HepG2 (cell line): ENCODE data around the gene BCCIP. TPM values are rescaled to one million over a fixed set of nuclear protein-coding genes. Genes with fewer than 3 reads are reported as not detected.
A peak's percentile ranks its signal among the peaks of the same experiment; 100 is the strongest.

ENCODE experiments used
- ATAC-seq: fragments of 200-7000 bp; cut with Tn5 transposase; 3 replicates; pipeline ENCODE4 v1.9.1; 2020; ENCODE audit warnings: mild to moderate bottlenecking, moderate library complexity
- BruUV-seq: library from RNA; stranded (reverse); fragments of 400-500 nt; replicated peaks from 2 replicates; lab custom pipeline; 2021; lab: Mats Ljungman, UMichigan
- CTCF ChIA-PET: fragments of 300-600 bp; formaldehyde crosslinking; extraction: SDS; loops from one replicate; lab custom pipeline; 2021; ENCODE audit warnings: low total read pairs, inconsistent platforms, low intra/inter-chr PET ratio; lab: Yijun Ruan, JAX
- POLR2A ChIA-PET: fragments of 350-600 bp; sonication (Branson Sonifier 250); formaldehyde crosslinking; loops from one replicate; lab custom pipeline; 2020; ENCODE audit warnings: antibody characterized with exemption, inconsistent platforms; lab: Yijun Ruan, JAX
- DNase-seq: peaks from one replicate; pipeline ENCODE4 v3.0.0-alpha.2; 2015; ENCODE audit warnings: low spot score
- FAIRE-seq: peaks from 3 replicates; lab custom pipeline; 2011; peaks lifted over from hg19 to GRCh38; lab: Jason Lieb, UNC
- H2AFZ ChIP-seq: one replicate; pipeline ENCODE4 v1.6.1; 2011; ENCODE audit warnings: low read length, inconsistent platforms
- H3K27ac ChIP-seq: fragments of 300-600 bp; 3 replicates; pipeline ENCODE4 v1.8.0; 2011; ENCODE audit warnings: mixed run types, mild to moderate bottlenecking, mixed read lengths, low read length, inconsistent platforms; ENCODE audit not compliant: insufficient read depth; ENCODE audit errors: extremely low read length
- H3K27me3 ChIP-seq, 2 experiments: fragments of 200-600 bp in 1 of 2; 2 replicates in 1 of 2; 3 replicates in 1 of 2; pipeline versions ENCODE4 v1.6.0 to v1.8.0; 2011; ENCODE audit warnings: low read length in 2 of 2, mild to moderate bottlenecking in 2 of 2, moderate library complexity in 2 of 2, inconsistent platforms in 1 of 2; ENCODE audit not compliant: insufficient read depth in 2 of 2, control insufficient read depth in 1 of 2
- H3K36me3 ChIP-seq, 2 experiments: fragments of 200-600 bp in 1 of 2; replicated peaks in 1 of 2; 2 replicates in 1 of 2; 3 replicates in 1 of 2; pipeline versions ENCODE4 v1.5.1 to v1.8.0; 2011; ENCODE audit warnings: low read length in 2 of 2, inconsistent platforms in 1 of 2; ENCODE audit not compliant: insufficient read depth in 2 of 2, control insufficient read depth in 1 of 2
- H3K4me1 ChIP-seq: 2 replicates; pipeline ENCODE4 v1.5.1; 2012; ENCODE audit warnings: low read length, inconsistent platforms; ENCODE audit not compliant: insufficient read depth
- H3K4me2 ChIP-seq: 2 replicates; pipeline ENCODE4 v1.6.0; 2011; ENCODE audit warnings: low read depth, low read length, inconsistent platforms
- H3K4me3 ChIP-seq, 3 experiments: fragments of 200-600 bp in 1 of 3; sonication (generic), shearing (Covaris generic) in 1 of 3; replicated peaks in 1 of 3; 2 replicates each; pipeline ENCODE4 v1.5.1; 2011 to 2016; ENCODE audit warnings: low read length in 3 of 3, inconsistent platforms in 2 of 3, low read depth in 2 of 3, mild to moderate bottlenecking in 2 of 3, control low read depth in 1 of 3, mixed read lengths in 1 of 3; ENCODE audit not compliant: insufficient read depth in 1 of 3
- H3K79me2 ChIP-seq: one replicate; pipeline ENCODE4 v1.6.1; 2011; ENCODE audit warnings: low read length, inconsistent platforms; ENCODE audit not compliant: insufficient read depth
- H3K9ac ChIP-seq: 2 replicates; pipeline ENCODE4 v1.6.0; 2011; ENCODE audit warnings: mild to moderate bottlenecking, low read depth, low read length, inconsistent platforms; ENCODE audit not compliant: insufficient read depth
- H3K9me3 ChIP-seq: 2 replicates; pipeline ENCODE4 v1.5.1; 2012; ENCODE audit warnings: mild to moderate bottlenecking, low read length
- H4K20me1 ChIP-seq: 2 replicates; pipeline ENCODE4 v1.6.0; 2011; ENCODE audit warnings: inconsistent platforms, mild to moderate bottlenecking, low read length, moderate library complexity; ENCODE audit not compliant: insufficient read depth
- FOXA1 ChIP-seq, 2 experiments: fragments of 450-650 bp in 1 of 2; sonication (generic) in 1 of 2; formaldehyde crosslinking in 1 of 2; IDR thresholded peaks; 2 replicates each; pipeline versions ENCODE4 v1.4.0 to v1.6.1; 2016 to 2020; ENCODE audit warnings: missing genetic modification reagents in 1 of 2
- FOXO1 ChIP-seq: sonication (generic); formaldehyde crosslinking; IDR thresholded peaks from 2 replicates; pipeline ENCODE4 v1.4.0; 2020; ENCODE audit warnings: missing genetic modification reagents
- HCFC1 ChIP-seq: fragments of 150-350 bp; IDR thresholded peaks from 2 replicates; pipeline ENCODE4 v1.6.1; 2014; ENCODE audit warnings: low read depth, low read length
- RBM22 ChIP-seq: fragments of 200-400 bp; formaldehyde crosslinking; optimal IDR thresholded peaks from 2 replicates; pipeline ENCODE3; 2017; ENCODE audit warnings: mild to moderate bottlenecking, low read length, moderate library complexity
- RXRA ChIP-seq: sonication (generic); formaldehyde crosslinking; IDR thresholded peaks from 2 replicates; pipeline ENCODE4 v1.5.1; 2020; ENCODE audit warnings: missing genetic modification reagents
- STAG1 ChIP-seq: sonication (generic); formaldehyde crosslinking; IDR thresholded peaks from 2 replicates; pipeline ENCODE4 v1.4.0; 2020; ENCODE audit warnings: missing genetic modification reagents
- ZFP36L2 ChIP-seq: sonication (generic); formaldehyde crosslinking; IDR thresholded peaks from 2 replicates; pipeline ENCODE4 v1.4.0; 2020; ENCODE audit warnings: missing genetic modification reagents
- ZNF253 ChIP-seq: sonication (generic); formaldehyde crosslinking; IDR thresholded peaks from 2 replicates; pipeline ENCODE4 v1.8.0; 2022; ENCODE audit warnings: mild to moderate bottlenecking, missing genetic modification reagents, borderline replicate concordance
- ZNF260 ChIP-seq: sonication (generic); formaldehyde crosslinking; IDR thresholded peaks from 2 replicates; pipeline ENCODE4 v1.4.0; 2020; ENCODE audit warnings: missing genetic modification reagents, low read depth, mild to moderate bottlenecking, borderline replicate concordance
- WGBS: methylation state at CpG from one replicate; pipeline ENCODE4 v1.1.6; 2017; ENCODE audit warnings: low lambda C conversion rate; 5-methylcytosine and 5-hydroxymethylcytosine counted together
- in situ Hi-C: cut with HindIII; loops from 2 replicates; pipeline ENCODE4 v1.10.0; 2017; ENCODE audit warnings: low pct_unique_long_range_greater_than_20kb; ENCODE audit not compliant: extremely low pct_ligation_motif_present
- intact Hi-C: fragments of 100-400 bp; cut with micrococcal nuclease; formaldehyde crosslinking; loops from one replicate; pipeline ENCODE4 v1.10.0; 2022; ENCODE audit not compliant: unreplicated experiment
- polyA plus RNA-seq, 8 experiments: library from polyadenylated mRNA; depleted of rRNA in 3 of 8; stranded (reverse) in 7 of 8; unstranded in 1 of 8; fragments of >200 nt; fragmentation: Illumina TruSeq in 4 of 8; extraction: Trizol in 4 of 8; gene quantifications; 2 replicates each; pipeline versions ENCODE4 v1.2.1 to v1.2.3, GENCODE V29; 2011 to 2016; ENCODE audit warnings: low read depth in 4 of 8, missing spikeins in 1 of 8, mixed read lengths in 1 of 8; ENCODE audit not compliant: insufficient read depth in 1 of 8
- total RNA-seq, 5 experiments: library from RNA; depleted of rRNA; stranded (reverse); fragments of >200 nt; fragmentation: Illumina TruSeq; extraction: Trizol; gene quantifications; 2 replicates each; pipeline ENCODE4 v1.2.3, GENCODE V29; 2016; ENCODE audit warnings: low read depth in 1 of 5
- TF ChIP-seq, protein P1 (sequence below): sonication (generic); formaldehyde crosslinking; IDR thresholded peaks from 2 replicates; pipeline ENCODE4 v1.5.0; 2020; ENCODE audit warnings: missing genetic modification reagents, mild to moderate bottlenecking, borderline replicate concordance
- TF ChIP-seq, protein P2 (sequence below): sonication (generic); formaldehyde crosslinking; IDR thresholded peaks from 2 replicates; pipeline ENCODE4 v1.4.0; 2020; ENCODE audit warnings: missing genetic modification reagents, borderline replicate concordance
- TF ChIP-seq, protein P3 (sequence below): sonication (generic); formaldehyde crosslinking; IDR thresholded peaks from 2 replicates; pipeline ENCODE4 v1.5.0; 2020; ENCODE audit warnings: missing genetic modification reagents
- TF ChIP-seq, protein P4 (sequence below): sonication (generic); formaldehyde crosslinking; IDR thresholded peaks from 2 replicates; pipeline ENCODE4 v1.5.1; 2020; ENCODE audit warnings: missing genetic modification reagents, mild to moderate bottlenecking, borderline replicate concordance
- TF ChIP-seq, protein P5 (sequence below): sonication (generic); formaldehyde crosslinking; IDR thresholded peaks from 2 replicates; pipeline ENCODE4 v1.4.0; 2020; ENCODE audit warnings: missing genetic modification reagents, mild to moderate bottlenecking, borderline replicate concordance

Gene BCCIP
- total and polyA plus RNA-seq, 2 of the 13 experiments (the other 11 are each of a cell fraction or from before 2014, with no cell fraction given), result 37.0 to 132 TPM

DNA sequence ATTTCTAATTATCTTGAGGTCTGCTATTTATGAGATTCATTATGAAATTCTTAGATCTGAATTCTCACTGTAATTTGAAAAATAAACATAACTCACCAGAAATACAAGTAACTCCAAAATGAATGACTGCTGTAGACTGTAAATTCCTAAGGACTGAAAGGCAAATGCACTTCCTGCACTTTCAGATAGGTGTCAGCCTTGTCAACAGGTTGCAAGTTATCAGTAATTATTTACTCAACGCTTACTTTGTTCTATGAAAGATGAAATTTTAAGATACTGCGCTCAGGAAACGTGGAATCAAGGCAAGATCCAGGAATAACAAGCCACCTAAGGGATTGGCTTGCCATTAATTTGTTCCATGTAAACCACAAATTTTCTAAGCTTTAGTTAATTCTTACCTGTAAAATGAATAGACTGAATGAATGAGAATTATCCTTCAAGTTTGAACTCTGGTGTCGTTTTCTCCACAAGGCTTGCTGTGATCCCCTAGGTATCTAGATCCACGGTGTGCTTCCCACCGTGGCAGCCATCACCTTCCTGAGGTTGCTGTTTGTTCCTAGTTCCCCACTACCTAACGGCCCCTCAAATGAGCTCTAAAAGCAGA, 45.1 kb downstream of the BCCIP start:
- H2AFZ ChIP-seq, result no peak overlapping the region
- CTCF ChIA-PET, result interaction anchor here (1.1 to 1.2 kb wide), 3 partner anchors 65 to 636 kb away, joined by 3 to 4 read pairs (median 3); no protein-coding TSS in a partner anchor
- WGBS, result 41% methylated on average over 7 of the region's 7 CpGs
- H3K79me2 ChIP-seq, result no peaks in the 10 kb centered on the region
- POLR2A ChIA-PET, result no interaction called here
- peak; percentile 48 for DNase-seq
- peaks cover 12% of the 10 kb centered on the region in 2 experiments; a peak in 4 of 5 replicates for H3K36me3 ChIP-seq
- peak; percentile 66 for ATAC-seq
- H3K27ac ChIP-seq, result no peak overlapping the region
- in situ Hi-C loops (no loop called here), intact Hi-C loops (loop anchor here (2.0 to 5.0 kb wide), 4 partner anchors 66 to 729 kb away; no protein-coding TSS in a partner anchor)
- H3K4me2 ChIP-seq, result no peak overlapping the region
- no peak overlapping the region for H3K4me3 ChIP-seq
- H3K9ac ChIP-seq, result no peak overlapping the region
- H3K4me1 ChIP-seq, result no peaks in the 10 kb centered on the region
- FAIRE-seq, result peak; percentile 83
- BruUV-seq, result no TSS peak
- no peaks in the 10 kb centered on the region for H3K27me3 ChIP-seq
- H4K20me1 ChIP-seq, result no peaks in the 10 kb centered on the region
- no peaks in the 10 kb centered on the region for H3K9me3 ChIP-seq
- TF ChIP-seq HCFC1 (no peak), RXRA (no peak), FOXO1 (no peak), ZFP36L2 (CRISPR knock-in tag) (no peak), STAG1 (CRISPR knock-in tag) (peak; percentile 75), ZNF253 (no peak), FOXA1 (IDR thresholded peaks at IDR 0.05) (no peak), FOXA1 (CRISPR knock-in tag; IDR thresholded peaks at IDR 0.05) (peak; percentile 54), ZNF260 (CRISPR knock-in tag) (no peak), RBM22 (no peak)
- TF ChIP-seq, protein P1, sequence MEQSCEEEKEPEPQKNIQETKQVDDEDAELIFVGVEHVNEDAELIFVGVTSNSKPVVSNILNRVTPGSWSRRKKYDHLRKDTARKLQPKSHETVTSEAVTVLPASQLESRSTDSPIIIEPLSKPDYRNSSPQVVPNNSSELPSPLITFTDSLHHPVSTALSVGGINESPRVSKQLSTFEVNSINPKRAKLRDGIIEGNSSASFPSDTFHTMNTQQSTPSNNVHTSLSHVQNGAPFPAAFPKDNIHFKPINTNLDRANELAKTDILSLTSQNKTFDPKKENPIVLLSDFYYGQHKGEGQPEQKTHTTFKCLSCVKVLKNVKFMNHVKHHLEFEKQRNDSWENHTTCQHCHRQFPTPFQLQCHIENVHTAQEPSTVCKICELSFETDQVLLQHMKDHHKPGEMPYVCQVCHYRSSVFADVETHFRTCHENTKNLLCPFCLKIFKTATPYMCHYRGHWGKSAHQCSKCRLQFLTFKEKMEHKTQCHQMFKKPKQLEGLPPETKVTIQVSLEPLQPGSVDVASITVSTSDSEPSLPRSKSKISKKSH (CRISPR knock-in tag), result no peak
- TF ChIP-seq, protein P2, sequence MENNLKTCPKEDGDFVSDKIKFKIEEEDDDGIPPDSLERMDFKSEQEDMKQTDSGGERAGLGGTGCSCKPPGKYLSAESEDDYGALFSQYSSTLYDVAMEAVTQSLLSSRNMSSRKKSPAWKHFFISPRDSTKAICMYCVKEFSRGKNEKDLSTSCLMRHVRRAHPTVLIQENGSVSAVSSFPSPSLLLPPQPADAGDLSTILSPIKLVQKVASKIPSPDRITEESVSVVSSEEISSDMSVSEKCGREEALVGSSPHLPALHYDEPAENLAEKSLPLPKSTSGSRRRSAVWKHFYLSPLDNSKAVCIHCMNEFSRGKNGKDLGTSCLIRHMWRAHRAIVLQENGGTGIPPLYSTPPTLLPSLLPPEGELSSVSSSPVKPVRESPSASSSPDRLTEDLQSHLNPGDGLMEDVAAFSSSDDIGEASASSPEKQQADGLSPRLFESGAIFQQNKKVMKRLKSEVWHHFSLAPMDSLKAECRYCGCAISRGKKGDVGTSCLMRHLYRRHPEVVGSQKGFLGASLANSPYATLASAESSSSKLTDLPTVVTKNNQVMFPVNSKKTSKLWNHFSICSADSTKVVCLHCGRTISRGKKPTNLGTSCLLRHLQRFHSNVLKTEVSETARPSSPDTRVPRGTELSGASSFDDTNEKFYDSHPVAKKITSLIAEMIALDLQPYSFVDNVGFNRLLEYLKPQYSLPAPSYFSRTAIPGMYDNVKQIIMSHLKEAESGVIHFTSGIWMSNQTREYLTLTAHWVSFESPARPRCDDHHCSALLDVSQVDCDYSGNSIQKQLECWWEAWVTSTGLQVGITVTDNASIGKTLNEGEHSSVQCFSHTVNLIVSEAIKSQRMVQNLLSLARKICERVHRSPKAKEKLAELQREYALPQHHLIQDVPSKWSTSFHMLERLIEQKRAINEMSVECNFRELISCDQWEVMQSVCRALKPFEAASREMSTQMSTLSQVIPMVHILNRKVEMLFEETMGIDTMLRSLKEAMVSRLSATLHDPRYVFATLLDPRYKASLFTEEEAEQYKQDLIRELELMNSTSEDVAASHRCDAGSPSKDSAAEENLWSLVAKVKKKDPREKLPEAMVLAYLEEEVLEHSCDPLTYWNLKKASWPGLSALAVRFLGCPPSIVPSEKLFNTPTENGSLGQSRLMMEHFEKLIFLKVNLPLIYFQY (CRISPR knock-in tag), result no peak
- TF ChIP-seq, protein P3, sequence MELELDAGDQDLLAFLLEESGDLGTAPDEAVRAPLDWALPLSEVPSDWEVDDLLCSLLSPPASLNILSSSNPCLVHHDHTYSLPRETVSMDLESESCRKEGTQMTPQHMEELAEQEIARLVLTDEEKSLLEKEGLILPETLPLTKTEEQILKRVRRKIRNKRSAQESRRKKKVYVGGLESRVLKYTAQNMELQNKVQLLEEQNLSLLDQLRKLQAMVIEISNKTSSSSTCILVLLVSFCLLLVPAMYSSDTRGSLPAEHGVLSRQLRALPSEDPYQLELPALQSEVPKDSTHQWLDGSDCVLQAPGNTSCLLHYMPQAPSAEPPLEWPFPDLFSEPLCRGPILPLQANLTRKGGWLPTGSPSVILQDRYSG (CRISPR knock-in tag), result no peak
- TF ChIP-seq, protein P4, sequence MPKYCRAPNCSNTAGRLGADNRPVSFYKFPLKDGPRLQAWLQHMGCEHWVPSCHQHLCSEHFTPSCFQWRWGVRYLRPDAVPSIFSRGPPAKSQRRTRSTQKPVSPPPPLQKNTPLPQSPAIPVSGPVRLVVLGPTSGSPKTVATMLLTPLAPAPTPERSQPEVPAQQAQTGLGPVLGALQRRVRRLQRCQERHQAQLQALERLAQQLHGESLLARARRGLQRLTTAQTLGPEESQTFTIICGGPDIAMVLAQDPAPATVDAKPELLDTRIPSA, result no peak
- TF ChIP-seq, protein P5, sequence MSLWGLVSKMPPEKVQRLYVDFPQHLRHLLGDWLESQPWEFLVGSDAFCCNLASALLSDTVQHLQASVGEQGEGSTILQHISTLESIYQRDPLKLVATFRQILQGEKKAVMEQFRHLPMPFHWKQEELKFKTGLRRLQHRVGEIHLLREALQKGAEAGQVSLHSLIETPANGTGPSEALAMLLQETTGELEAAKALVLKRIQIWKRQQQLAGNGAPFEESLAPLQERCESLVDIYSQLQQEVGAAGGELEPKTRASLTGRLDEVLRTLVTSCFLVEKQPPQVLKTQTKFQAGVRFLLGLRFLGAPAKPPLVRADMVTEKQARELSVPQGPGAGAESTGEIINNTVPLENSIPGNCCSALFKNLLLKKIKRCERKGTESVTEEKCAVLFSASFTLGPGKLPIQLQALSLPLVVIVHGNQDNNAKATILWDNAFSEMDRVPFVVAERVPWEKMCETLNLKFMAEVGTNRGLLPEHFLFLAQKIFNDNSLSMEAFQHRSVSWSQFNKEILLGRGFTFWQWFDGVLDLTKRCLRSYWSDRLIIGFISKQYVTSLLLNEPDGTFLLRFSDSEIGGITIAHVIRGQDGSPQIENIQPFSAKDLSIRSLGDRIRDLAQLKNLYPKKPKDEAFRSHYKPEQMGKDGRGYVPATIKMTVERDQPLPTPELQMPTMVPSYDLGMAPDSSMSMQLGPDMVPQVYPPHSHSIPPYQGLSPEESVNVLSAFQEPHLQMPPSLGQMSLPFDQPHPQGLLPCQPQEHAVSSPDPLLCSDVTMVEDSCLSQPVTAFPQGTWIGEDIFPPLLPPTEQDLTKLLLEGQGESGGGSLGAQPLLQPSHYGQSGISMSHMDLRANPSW (CRISPR knock-in tag), result no peak
